CD4-positive, CD25-positive, alpha-beta regulatory T cell (primary cell): Measurements from ENCODE around the gene CCDC40. TPM values are rescaled to one million over a fixed set of nuclear protein-coding genes. Genes with fewer than 3 reads are reported as not detected.

Source experiments
- ATAC-seq, 2 donors: fragments of 150-1000 bp; cut with Tn5 transposase; one replicate each; pipeline ENCODE4 v1.10.0; 2021; ENCODE audit warnings: low read depth in 2 of 2, moderate number of reproducible peaks in 2 of 2, moderate library complexity in 1 of 2
- DNase-seq, 3 donors: peaks; one replicate each; pipeline versions ENCODE4 v3.0.0 to v3.0.0-alpha.2; 2012 to 2022; ENCODE audit warnings: mixed read lengths in 1 of 3
- H3K27ac ChIP-seq: one replicate; pipeline ENCODE4 v1.7.0; 2013; ENCODE audit warnings: mild to moderate bottlenecking, low read length; ENCODE audit not compliant: insufficient read depth, poor library complexity, severe bottlenecking
- H3K27me3 ChIP-seq: one replicate; pipeline ENCODE4 v1.7.0; 2013; ENCODE audit warnings: low read length; ENCODE audit not compliant: control insufficient read depth, insufficient read depth
- H3K36me3 ChIP-seq: one replicate; pipeline ENCODE4 v1.7.0; 2013; ENCODE audit warnings: mild to moderate bottlenecking, low read length, moderate library complexity; ENCODE audit not compliant: control insufficient read depth, insufficient read depth
- H3K4me1 ChIP-seq: 2 replicates; pipeline ENCODE4 v1.7.0; 2013; ENCODE audit warnings: mild to moderate bottlenecking, low read length; ENCODE audit not compliant: insufficient read depth, control insufficient read depth, poor library complexity, severe bottlenecking
- H3K4me3 ChIP-seq: one replicate; pipeline ENCODE4 v1.7.0; 2013; ENCODE audit warnings: low read depth, mild to moderate bottlenecking, low read length, moderate library complexity
- H3K9me3 ChIP-seq, 2 experiments: 1 replicate in 1 of 2; 2 replicates in 1 of 2; pipeline ENCODE4 v1.7.0; 2013; ENCODE audit warnings: low read length in 2 of 2, mild to moderate bottlenecking in 1 of 2, moderate library complexity in 1 of 2; ENCODE audit not compliant: control insufficient read depth in 2 of 2
- H3K27ac Mint-ChIP-seq, 3 donors: one replicate each; pipeline ENCODE4 v1.8.0; 2020 to 2022; ENCODE audit warnings: mild to moderate bottlenecking in 3 of 3, mixed read lengths in 3 of 3, moderate library complexity in 2 of 3
- H3K27me3 Mint-ChIP-seq: one replicate; pipeline ENCODE4 v1.8.0; 2022; ENCODE audit warnings: mild to moderate bottlenecking, mixed read lengths
- H3K36me3 Mint-ChIP-seq: one replicate; pipeline ENCODE4 v1.8.0; 2020; ENCODE audit warnings: mixed read lengths
- H3K4me1 Mint-ChIP-seq, 4 donors: one replicate each; pipeline ENCODE4 v1.8.0; 2020 to 2022; ENCODE audit warnings: mixed read lengths in 4 of 4, mild to moderate bottlenecking in 1 of 4
- H3K4me3 Mint-ChIP-seq, 4 donors: one replicate each; pipeline ENCODE4 v1.8.0; 2020 to 2022; ENCODE audit warnings: mild to moderate bottlenecking in 4 of 4, mixed read lengths in 4 of 4, moderate library complexity in 3 of 4
- H3K9me3 Mint-ChIP-seq, 7 donors: one replicate each; pipeline ENCODE4 v1.8.0; 2020 to 2022; ENCODE audit warnings: mixed read lengths in 7 of 7, mild to moderate bottlenecking in 3 of 7, moderate library complexity in 2 of 7
- polyA plus RNA-seq, 4 donors: library from polyadenylated mRNA; unstranded; fragments of 300-500 nt; fragmentation: Illumina TruSeq; gene quantifications; one replicate each; pipeline ENCODE4 v1.2.3, GENCODE V29; 2021
- total RNA-seq: library from RNA; stranded (reverse); gene quantifications from one replicate; pipeline ENCODE4 v1.2.3, GENCODE V29; 2022

CCDC40 gene
- total and polyA plus RNA-seq, 5 donors from 2014 or later, result 0.32 TPM; not detected in 4

- Mint-ChIP-seq H3K4me1 (no peaks in the 10 kb centered on the region), H3K27me3 (no peaks in the 10 kb centered on the region), H3K4me3 (no peak overlapping the region), H3K36me3 (no peaks in the 10 kb centered on the region), H3K9me3 (no peaks in the 10 kb centered on the region), H3K27ac (no peak overlapping the region)
- ATAC-seq (no peak), DNase-seq (no peak)
- no peaks in the 10 kb centered on the region for H3K9me3 ChIP-seq
- H3K27me3 ChIP-seq, result no peaks in the 10 kb centered on the region
- no peaks in the 10 kb centered on the region for H3K4me1 ChIP-seq
- no peak overlapping the region for H3K27ac ChIP-seq
- H3K4me3 ChIP-seq, result no peak overlapping the region
- H3K36me3 ChIP-seq, result no peaks in the 10 kb centered on the region
Observed at GRCh38 chr17:80065478-80066170, 29.2 kb downstream of the CCDC40 start.

- peaks cover under 1% of the 10 kb centered on the region for H3K27me3 Mint-ChIP-seq
- no peaks in the 10 kb centered on the region for H3K9me3 ChIP-seq
- no peaks in the 10 kb centered on the region for H3K4me1 Mint-ChIP-seq
- no peaks in the 10 kb centered on the region for H3K9me3 Mint-ChIP-seq
- no peak overlapping the region for H3K4me3 Mint-ChIP-seq
- H3K36me3 Mint-ChIP-seq, result no peaks in the 10 kb centered on the region
- peaks cover 6% of the 10 kb centered on the region for H3K4me1 ChIP-seq
- H3K27ac Mint-ChIP-seq, result no peak overlapping the region
- ATAC-seq, result no peak
- no peaks in the 10 kb centered on the region for H3K27me3 ChIP-seq
- no peaks in the 10 kb centered on the region for H3K36me3 ChIP-seq
- H3K27ac ChIP-seq, result no peak overlapping the region
- H3K4me3 ChIP-seq, result no peak overlapping the region
- no peak for DNase-seq
Observed at GRCh38 chr17:80067393-80067986, 31.0 kb downstream of the CCDC40 start.

GRCh38 chr17:80068301-80069222 lies 32.1 kb downstream of the CCDC40 start:
- no peak overlapping the region for H3K27ac ChIP-seq
- Mint-ChIP-seq H3K27me3 (peaks cover 4% of the 10 kb centered on the region), H3K9me3 (peaks cover 0 to 1% (median 0%) of the 10 kb centered on the region in 7 donors), H3K4me3 (no peak overlapping the region), H3K27ac (peak overlapping the region in 1 of 3 donors; percentile 50), H3K36me3 (no peaks in the 10 kb centered on the region), H3K4me1 (no peaks in the 10 kb centered on the region)
- peaks cover 6% of the 10 kb centered on the region for H3K4me1 ChIP-seq
- no peaks in the 10 kb centered on the region for H3K27me3 ChIP-seq
- DNase-seq (no peak), ATAC-seq (no peak)
- H3K36me3 ChIP-seq, result no peaks in the 10 kb centered on the region
- no peak overlapping the region for H3K4me3 ChIP-seq
- H3K9me3 ChIP-seq, result no peaks in the 10 kb centered on the region

DNA sequence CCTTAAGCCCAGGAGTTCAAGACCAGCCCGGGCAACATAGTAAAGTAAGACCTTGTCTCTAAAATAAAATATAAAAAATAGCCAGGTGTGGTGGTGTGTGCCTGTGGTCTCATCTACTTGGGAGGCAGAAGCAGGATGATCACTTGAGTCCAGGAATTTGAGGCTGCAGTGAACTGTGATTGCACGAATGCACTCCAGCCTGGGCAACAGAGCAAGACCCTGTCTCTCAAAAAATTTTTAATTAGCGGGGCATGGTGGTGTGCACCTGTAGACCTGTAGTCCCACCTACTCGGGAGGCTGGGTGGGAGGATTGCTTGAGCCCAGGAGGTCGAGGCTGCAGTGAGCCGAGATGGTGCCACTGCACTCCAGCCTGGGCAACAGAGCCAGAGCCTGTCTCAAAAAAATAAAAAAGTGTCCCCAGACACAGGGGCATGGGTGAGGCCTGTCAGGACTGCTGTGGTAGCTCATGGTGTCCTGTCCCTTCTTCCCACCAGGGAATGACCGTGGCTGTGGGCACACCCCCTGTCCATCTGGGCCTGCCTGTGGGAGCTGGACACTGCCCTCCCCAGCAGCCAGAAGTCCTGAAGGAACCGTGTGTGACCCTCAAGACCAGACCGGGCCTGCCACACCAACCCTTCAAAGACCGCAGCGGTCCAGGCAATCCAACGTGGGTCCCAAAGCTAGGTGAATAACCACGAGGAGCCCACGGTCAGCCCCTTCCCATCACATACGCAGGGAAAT lies 34.1 kb downstream of the CCDC40 start:
- H3K4me1 Mint-ChIP-seq, result no peaks in the 10 kb centered on the region
- no peak overlapping the region for H3K4me3 Mint-ChIP-seq
- H3K27me3 ChIP-seq, result no peaks in the 10 kb centered on the region

GRCh38 chr17:80071116-80071841 lies 34.8 kb downstream of the CCDC40 start:
- Histone ChIP-seq H3K36me3 (no peaks in the 10 kb centered on the region), H3K27ac (no peak overlapping the region), H3K27me3 (no peaks in the 10 kb centered on the region), H3K4me1 (peaks cover 6% of the 10 kb centered on the region), H3K9me3 (no peaks in the 10 kb centered on the region), H3K4me3 (no peak overlapping the region)
- DNase-seq, result no peak
- H3K27me3 Mint-ChIP-seq, result peaks cover 10% of the 10 kb centered on the region
- no peak overlapping the region for H3K27ac Mint-ChIP-seq
- no peak overlapping the region for H3K4me3 Mint-ChIP-seq
- no peaks in the 10 kb centered on the region for H3K4me1 Mint-ChIP-seq
- H3K36me3 Mint-ChIP-seq, result no peaks in the 10 kb centered on the region
- H3K9me3 Mint-ChIP-seq, result peaks cover 0 to 1% (median 0%) of the 10 kb centered on the region in 7 donors
- ATAC-seq, result no peak

More for the DNA sequence above, 34.1 kb downstream of the CCDC40 start:
- Histone ChIP-seq H3K4me1 (peaks cover 6% of the 10 kb centered on the region), H3K4me3 (no peak overlapping the region), H3K27ac (no peak overlapping the region), H3K9me3 (no peaks in the 10 kb centered on the region), H3K36me3 (no peaks in the 10 kb centered on the region)
- H3K36me3 Mint-ChIP-seq, result no peaks in the 10 kb centered on the region
- peaks cover 0 to 1% (median 0%) of the 10 kb centered on the region in 7 donors for H3K9me3 Mint-ChIP-seq
- no peak for DNase-seq
- no peak for ATAC-seq
- peaks cover 10% of the 10 kb centered on the region for H3K27me3 Mint-ChIP-seq
- H3K27ac Mint-ChIP-seq, result no peak overlapping the region

GRCh38 chr17:80072410-80072809 lies 36.0 kb downstream of the CCDC40 start:
- no peaks in the 10 kb centered on the region for H3K36me3 ChIP-seq
- H3K27me3 ChIP-seq, result no peaks in the 10 kb centered on the region
- no peaks in the 10 kb centered on the region for H3K4me1 Mint-ChIP-seq
- no peaks in the 10 kb centered on the region for H3K36me3 Mint-ChIP-seq
- ATAC-seq, result no peak
- no peak overlapping the region for H3K4me3 Mint-ChIP-seq
- peaks cover 6% of the 10 kb centered on the region for H3K4me1 ChIP-seq
- no peak overlapping the region for H3K4me3 ChIP-seq
- H3K27ac Mint-ChIP-seq, result no peak overlapping the region
- no peaks in the 10 kb centered on the region for H3K9me3 ChIP-seq
- H3K27ac ChIP-seq, result no peak overlapping the region
- peaks cover 0 to 1% (median 0%) of the 10 kb centered on the region in 7 donors for H3K9me3 Mint-ChIP-seq
- H3K27me3 Mint-ChIP-seq, result peaks cover 10% of the 10 kb centered on the region
- DNase-seq, result no peak

DNA sequence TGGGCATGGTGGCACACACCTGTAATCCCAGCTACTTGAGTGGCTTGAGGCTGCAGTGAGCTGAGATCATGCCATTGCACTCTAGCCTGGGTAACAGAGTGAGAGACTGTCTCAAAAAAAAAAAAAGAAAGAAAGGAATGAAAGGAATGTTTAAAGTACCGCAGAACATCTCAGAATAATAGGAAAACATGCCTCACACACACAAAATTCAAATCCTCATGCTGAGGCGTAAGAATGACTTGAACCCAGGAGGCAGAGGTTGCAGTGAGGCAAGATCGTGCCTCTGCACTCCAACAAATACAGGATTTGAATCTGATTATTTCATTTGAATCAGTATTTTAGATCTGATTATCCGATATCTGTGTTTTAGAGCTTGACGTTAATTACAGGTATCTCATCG lies 43.6 kb downstream of the CCDC40 start:
- H3K9me3 ChIP-seq, result no peaks in the 10 kb centered on the region
- no peaks in the 10 kb centered on the region for H3K36me3 ChIP-seq
- H3K27ac ChIP-seq, result no peak overlapping the region
- DNase-seq (no peak), ATAC-seq (no peak)
- H3K9me3 Mint-ChIP-seq, result no peaks in the 10 kb centered on the region
- H3K4me3 ChIP-seq, result no peak overlapping the region
- H3K4me3 Mint-ChIP-seq, result no peak overlapping the region
- H3K4me1 Mint-ChIP-seq, result peaks cover 0 to 6% (median 3%) of the 10 kb centered on the region in 4 donors
- H3K27ac Mint-ChIP-seq, result no peak overlapping the region
- peaks cover 20% of the 10 kb centered on the region for H3K27me3 Mint-ChIP-seq
- H3K36me3 Mint-ChIP-seq, result no peaks in the 10 kb centered on the region
- no peaks in the 10 kb centered on the region for H3K27me3 ChIP-seq
- peaks cover 5% of the 10 kb centered on the region for H3K4me1 ChIP-seq
